Measurements from ENCODE around the gene S100A1. TPM values are rescaled to one million over a fixed set of nuclear protein-coding genes. Genes with fewer than 3 reads are reported as not detected.

Gene S100A1
- total and polyA plus RNA-seq, 2 of the 13 experiments (the other 11 are each of a cell fraction or from before 2014, with no cell fraction given): 120 to 251 TPM

DNA sequence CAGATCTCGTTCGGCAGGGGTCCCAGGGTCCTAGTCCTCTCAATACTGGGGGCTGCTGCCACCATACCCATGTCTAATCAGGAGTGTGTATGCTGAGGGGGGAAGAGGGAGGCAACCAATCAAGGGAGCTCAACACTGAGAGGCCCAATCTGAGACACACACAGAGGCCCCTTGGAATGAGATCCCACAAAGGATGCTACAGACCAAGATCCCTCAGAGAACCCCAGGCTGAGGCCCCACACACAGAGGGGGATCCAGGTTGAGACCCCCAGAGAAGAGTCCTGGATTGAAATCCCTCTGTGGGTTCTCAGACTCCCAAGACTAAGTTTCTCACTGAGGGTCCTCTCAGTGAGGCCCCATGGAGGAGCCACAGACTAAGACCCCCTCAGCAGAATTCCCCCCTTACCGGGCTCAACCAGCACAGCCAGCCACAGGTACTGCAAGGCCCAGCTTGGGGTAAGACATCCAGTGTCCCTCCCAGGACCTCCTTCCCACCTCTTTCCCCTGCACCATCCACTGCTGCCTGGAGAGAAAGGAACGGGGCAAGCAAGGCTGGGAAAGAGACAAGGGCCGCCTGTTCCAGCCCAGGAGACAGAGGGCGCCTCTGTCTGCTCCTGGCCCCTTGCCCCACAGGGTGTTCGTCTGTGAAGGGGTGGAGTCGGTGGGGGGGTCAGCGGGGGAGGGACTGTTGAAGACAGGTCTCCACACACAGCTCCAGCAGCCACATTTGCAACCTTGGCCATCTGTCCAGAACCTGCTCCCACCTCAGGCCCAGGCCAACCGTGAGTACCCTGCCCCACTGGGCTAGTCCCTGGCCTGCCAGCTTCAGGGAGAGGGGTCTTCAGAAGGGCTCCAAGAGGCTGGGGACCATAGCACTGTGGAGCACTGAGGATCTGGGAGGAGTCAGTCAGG, at the start of gene S100A1 (continued):
- TF ChIP-seq, protein P1, sequence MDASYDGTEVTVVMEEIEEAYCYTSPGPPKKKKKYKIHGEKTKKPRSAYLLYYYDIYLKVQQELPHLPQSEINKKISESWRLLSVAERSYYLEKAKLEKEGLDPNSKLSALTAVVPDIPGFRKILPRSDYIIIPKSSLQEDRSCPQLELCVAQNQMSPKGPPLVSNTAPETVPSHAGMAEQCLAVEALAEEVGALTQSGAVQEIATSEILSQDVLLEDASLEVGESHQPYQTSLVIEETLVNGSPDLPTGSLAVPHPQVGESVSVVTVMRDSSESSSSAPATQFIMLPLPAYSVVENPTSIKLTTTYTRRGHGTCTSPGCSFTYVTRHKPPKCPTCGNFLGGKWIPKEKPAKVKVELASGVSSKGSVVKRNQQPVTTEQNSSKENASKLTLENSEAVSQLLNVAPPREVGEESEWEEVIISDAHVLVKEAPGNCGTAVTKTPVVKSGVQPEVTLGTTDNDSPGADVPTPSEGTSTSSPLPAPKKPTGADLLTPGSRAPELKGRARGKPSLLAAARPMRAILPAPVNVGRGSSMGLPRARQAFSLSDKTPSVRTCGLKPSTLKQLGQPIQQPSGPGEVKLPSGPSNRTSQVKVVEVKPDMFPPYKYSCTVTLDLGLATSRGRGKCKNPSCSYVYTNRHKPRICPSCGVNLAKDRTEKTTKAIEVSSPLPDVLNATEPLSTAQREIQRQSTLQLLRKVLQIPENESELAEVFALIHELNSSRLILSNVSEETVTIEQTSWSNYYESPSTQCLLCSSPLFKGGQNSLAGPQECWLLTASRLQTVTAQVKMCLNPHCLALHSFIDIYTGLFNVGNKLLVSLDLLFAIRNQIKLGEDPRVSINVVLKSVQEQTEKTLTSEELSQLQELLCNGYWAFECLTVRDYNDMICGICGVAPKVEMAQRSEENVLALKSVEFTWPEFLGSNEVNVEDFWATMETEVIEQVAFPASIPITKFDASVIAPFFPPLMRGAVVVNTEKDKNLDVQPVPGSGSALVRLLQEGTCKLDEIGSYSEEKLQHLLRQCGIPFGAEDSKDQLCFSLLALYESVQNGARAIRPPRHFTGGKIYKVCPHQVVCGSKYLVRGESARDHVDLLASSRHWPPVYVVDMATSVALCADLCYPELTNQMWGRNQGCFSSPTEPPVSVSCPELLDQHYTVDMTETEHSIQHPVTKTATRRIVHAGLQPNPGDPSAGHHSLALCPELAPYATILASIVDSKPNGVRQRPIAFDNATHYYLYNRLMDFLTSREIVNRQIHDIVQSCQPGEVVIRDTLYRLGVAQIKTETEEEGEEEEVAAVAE (CRISPR knock-in tag; IDR thresholded peaks at IDR 0.05; ENCODE audit: borderline replicate concordance): no peak; the same call in 1 of the 2 replicates
- 0 out of 2 replicates have a peak, but pooled peaks have one; percentile 11 for TF ChIP-seq ZNF224 (CRISPR knock-in tag; IDR thresholded peaks at IDR 0.05)
- TF ChIP-seq JUN (CRISPR knock-in tag; IDR thresholded peaks at IDR 0.05): no peak
- peak; percentile 84 for TF ChIP-seq POLR2AphosphoS5 (IDR thresholded peaks at IDR 0.05; ENCODE audit: low read depth, low read length)
- no peak for TF ChIP-seq ZNF543 (CRISPR knock-in tag; IDR thresholded peaks at IDR 0.05)
- 0 out of 2 replicates have a peak, but pooled peaks have one; percentile 51 for TF ChIP-seq FOXC1 (CRISPR knock-in tag; IDR thresholded peaks at IDR 0.05; ENCODE audit: borderline replicate concordance)
- no peak for TF ChIP-seq ZSCAN30 (CRISPR knock-in tag; IDR thresholded peaks at IDR 0.05)
- TF ChIP-seq POGZ (CRISPR knock-in tag; IDR thresholded peaks at IDR 0.05): peak; percentile 37; the same call in 1 of the 2 replicates
- TF ChIP-seq POLR2G (IDR thresholded peaks at IDR 0.05; ENCODE audit: low read depth, low read length): peak; percentile 69
- TF ChIP-seq, protein P2, sequence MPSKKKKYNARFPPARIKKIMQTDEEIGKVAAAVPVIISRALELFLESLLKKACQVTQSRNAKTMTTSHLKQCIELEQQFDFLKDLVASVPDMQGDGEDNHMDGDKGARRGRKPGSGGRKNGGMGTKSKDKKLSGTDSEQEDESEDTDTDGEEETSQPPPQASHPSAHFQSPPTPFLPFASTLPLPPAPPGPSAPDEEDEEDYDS (CRISPR knock-in tag; IDR thresholded peaks at IDR 0.05): peak; percentile 34; the same call in 1 of the 2 replicates
- TF ChIP-seq, protein P3, sequence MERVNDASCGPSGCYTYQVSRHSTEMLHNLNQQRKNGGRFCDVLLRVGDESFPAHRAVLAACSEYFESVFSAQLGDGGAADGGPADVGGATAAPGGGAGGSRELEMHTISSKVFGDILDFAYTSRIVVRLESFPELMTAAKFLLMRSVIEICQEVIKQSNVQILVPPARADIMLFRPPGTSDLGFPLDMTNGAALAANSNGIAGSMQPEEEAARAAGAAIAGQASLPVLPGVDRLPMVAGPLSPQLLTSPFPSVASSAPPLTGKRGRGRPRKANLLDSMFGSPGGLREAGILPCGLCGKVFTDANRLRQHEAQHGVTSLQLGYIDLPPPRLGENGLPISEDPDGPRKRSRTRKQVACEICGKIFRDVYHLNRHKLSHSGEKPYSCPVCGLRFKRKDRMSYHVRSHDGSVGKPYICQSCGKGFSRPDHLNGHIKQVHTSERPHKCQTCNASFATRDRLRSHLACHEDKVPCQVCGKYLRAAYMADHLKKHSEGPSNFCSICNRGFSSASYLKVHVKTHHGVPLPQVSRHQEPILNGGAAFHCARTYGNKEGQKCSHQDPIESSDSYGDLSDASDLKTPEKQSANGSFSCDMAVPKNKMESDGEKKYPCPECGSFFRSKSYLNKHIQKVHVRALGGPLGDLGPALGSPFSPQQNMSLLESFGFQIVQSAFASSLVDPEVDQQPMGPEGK (CRISPR knock-in tag; IDR thresholded peaks at IDR 0.05): peak; percentile 93
- peak; percentile 25; the same call in 1 of the 2 replicates for TF ChIP-seq TARDBP (CRISPR knock-in tag; IDR thresholded peaks at IDR 0.05)
- TF ChIP-seq ZMYM2 (CRISPR knock-in tag; IDR thresholded peaks at IDR 0.05): peak; percentile 70
- TF ChIP-seq, protein P4, sequence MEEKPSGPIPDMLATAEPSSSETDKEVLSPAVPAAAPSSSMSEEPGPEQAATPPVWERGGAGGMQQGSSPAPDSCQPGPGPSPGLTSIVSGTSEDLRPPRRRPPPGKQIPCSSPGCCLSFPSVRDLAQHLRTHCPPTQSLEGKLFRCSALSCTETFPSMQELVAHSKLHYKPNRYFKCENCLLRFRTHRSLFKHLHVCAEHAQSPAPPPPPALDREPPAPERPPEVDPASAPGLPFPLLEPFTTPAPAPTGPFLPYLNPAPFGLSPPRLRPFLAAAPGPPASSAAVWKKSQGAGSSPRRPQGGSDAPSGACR (CRISPR knock-in tag; IDR thresholded peaks at IDR 0.05): peak; percentile 50; the same call in 1 of the 2 replicates
- TF ChIP-seq, protein P5, sequence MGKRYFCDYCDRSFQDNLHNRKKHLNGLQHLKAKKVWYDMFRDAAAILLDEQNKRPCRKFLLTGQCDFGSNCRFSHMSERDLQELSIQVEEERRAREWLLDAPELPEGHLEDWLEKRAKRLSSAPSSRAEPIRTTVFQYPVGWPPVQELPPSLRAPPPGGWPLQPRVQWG (CRISPR knock-in tag; IDR thresholded peaks at IDR 0.05; ENCODE audit: borderline replicate concordance, low read depth): no peak
- peak; percentile 59; the same call in 1 of the 2 replicates for TF ChIP-seq SP5 (CRISPR knock-in tag; IDR thresholded peaks at IDR 0.05; ENCODE audit: borderline replicate concordance, low read depth)
